CD1c-positive myeloid dendritic cell (primary cell): ENCODE data around the gene RPGR.
A peak's percentile ranks its signal among the peaks of the same experiment; 100 is the strongest.

ENCODE experiments used
- DNase-seq: peaks from one replicate; pipeline ENCODE4 v3.0.0-alpha.2; 2016; ENCODE audit errors: extremely low spot score

RPGR gene

GRCh38 chrX:38262715-38263620 lies 64.3 kb downstream of the RPGR start:
- DNase-seq, result no peak

GRCh38 chrX:38260231-38260630 lies 67.1 kb downstream of the RPGR start:
- DNase-seq, result peak; percentile 5

GRCh38 chrX:38256019-38256418 lies 71.3 kb downstream of the RPGR start:
- no peak for DNase-seq

- no peak for DNase-seq
Measured at GRCh38 chrX:38249965-38250364, 77.3 kb downstream of the RPGR start.

GRCh38 chrX:38247051-38247450 lies 80.3 kb downstream of the RPGR start:
- no peak for DNase-seq

- no peak for DNase-seq
Measured at GRCh38 chrX:38240541-38240940, 86.8 kb downstream of the RPGR start.

GRCh38 chrX:38236901-38237615 lies 90.3 kb downstream of the RPGR start:
- DNase-seq, result no peak

GRCh38 chrX:38233891-38234667 lies 93.2 kb downstream of the RPGR start:
- no peak for DNase-seq

- no peak for DNase-seq
Measured at GRCh38 chrX:38232079-38232686, 95.1 kb downstream of the RPGR start.

GRCh38 chrX:38225093-38225492 lies 102.2 kb downstream of the RPGR start:
- no peak for DNase-seq

GRCh38 chrX:38224160-38224559 lies 103.1 kb downstream of the RPGR start:
- no peak for DNase-seq

- peak; percentile 1 for DNase-seq
Measured at GRCh38 chrX:38221391-38221929, 105.8 kb downstream of the RPGR start.

GRCh38 chrX:38220415-38221390 lies 106.6 kb downstream of the RPGR start, which contains the start of gene SRPX:
SRPX (minus strand) TSS chrX:38220871; CDS start chrX:38220792, 79 bp downstream.
- DNase-seq, result no peak

- DNase-seq, result peak; percentile 14
Measured at GRCh38 chrX:38220024-38220414, 107.3 kb downstream of the RPGR start.
